SK-N-SH treated with all-trans-retinoic acid at 6 μM for 48 hours (cell line): ENCODE measurements around the gene GRIK3.

Experiments
- ATAC-seq: fragments of 200-7000 bp; cut with Tn5 transposase; 3 replicates; pipeline ENCODE4 v1.9.1; 2020; ENCODE audit warnings: mild to moderate bottlenecking, moderate library complexity
- BACH2 ChIP-seq: fragments of 250-450 bp; sonication (Bioruptor Pico); IDR thresholded peaks from 2 replicates; pipeline ENCODE4 v1.9.0; 2021; ENCODE audit warnings: mild to moderate bottlenecking, borderline replicate concordance
- CREB5 ChIP-seq: fragments of 250-450 bp; sonication (Bioruptor Pico); IDR thresholded peaks from 2 replicates; pipeline ENCODE4 v1.5.1; 2020; ENCODE audit warnings: low read depth, mild to moderate bottlenecking, moderate library complexity
- ESRRG ChIP-seq: fragments of 250-450 bp; sonication (Bioruptor Pico); IDR thresholded peaks from 2 replicates; pipeline ENCODE4 v1.6.1; 2021; ENCODE audit warnings: mild to moderate bottlenecking
- GLIS3 ChIP-seq: fragments of 250-450 bp; sonication (Bioruptor Pico); IDR thresholded peaks from 2 replicates; pipeline ENCODE4 v1.5.0; 2020; ENCODE audit warnings: mild to moderate bottlenecking, moderate library complexity
- ISL1 ChIP-seq: fragments of 250-450 bp; sonication (Bioruptor Pico); IDR thresholded peaks from 2 replicates; pipeline ENCODE4 v2.1.2; 2022; ENCODE audit warnings: mild to moderate bottlenecking, moderate library complexity
- OSR1 ChIP-seq: fragments of 250-450 bp; sonication (Bioruptor Pico); IDR thresholded peaks from 2 replicates; pipeline ENCODE4 v1.8.0; 2022; ENCODE audit warnings: moderate library complexity, mild to moderate bottlenecking, inconsistent platforms
- PPARA ChIP-seq: fragments of 250-450 bp; sonication (Bioruptor Pico); IDR thresholded peaks from 2 replicates; pipeline ENCODE4 v1.5.0; 2020; ENCODE audit warnings: mild to moderate bottlenecking, borderline replicate concordance
- RARB ChIP-seq: fragments of 250-450 bp; sonication (Bioruptor Pico); IDR thresholded peaks from 2 replicates; pipeline ENCODE4 v1.8.0; 2021; ENCODE audit warnings: mild to moderate bottlenecking, moderate library complexity
- SNAI2 ChIP-seq: fragments of 250-450 bp; sonication (Bioruptor Pico); IDR thresholded peaks from 2 replicates; pipeline ENCODE4 v1.5.0; 2020; ENCODE audit warnings: mild to moderate bottlenecking, moderate library complexity
- TOX ChIP-seq: fragments of 250-450 bp; sonication (Bioruptor Pico); IDR thresholded peaks from 2 replicates; pipeline ENCODE4 v1.8.0; 2021; ENCODE audit warnings: mild to moderate bottlenecking, moderate library complexity, borderline replicate concordance
- TSHZ2 ChIP-seq: fragments of 250-450 bp; sonication (Bioruptor Pico); IDR thresholded peaks from 2 replicates; pipeline ENCODE4 v1.5.0; 2020; ENCODE audit warnings: mild to moderate bottlenecking, moderate library complexity
- ZFP3 ChIP-seq: fragments of 250-450 bp; sonication (Bioruptor Pico); IDR thresholded peaks from 2 replicates; pipeline ENCODE4 v1.5.0; 2020; ENCODE audit warnings: mild to moderate bottlenecking, moderate library complexity
- ZFP30 ChIP-seq: fragments of 450-650 bp; formaldehyde crosslinking; IDR thresholded peaks from 2 replicates; pipeline ENCODE4 v1.5.0; 2022; ENCODE audit warnings: mild to moderate bottlenecking, moderate library complexity
- ZNF565 ChIP-seq: fragments of 450-650 bp; formaldehyde crosslinking; conservative IDR thresholded peaks from 2 replicates; pipeline ENCODE4 v1.5.0; 2020; ENCODE audit warnings: low read depth, mild to moderate bottlenecking, moderate library complexity
- ZNF70 ChIP-seq: fragments of 450-650 bp; formaldehyde crosslinking; IDR thresholded peaks from 2 replicates; pipeline ENCODE4 v1.5.0; 2020; ENCODE audit warnings: mild to moderate bottlenecking, moderate library complexity
- ZNF8 ChIP-seq: fragments of 450-650 bp; formaldehyde crosslinking; IDR thresholded peaks from 2 replicates; pipeline ENCODE4 v1.5.0; 2020; ENCODE audit warnings: mild to moderate bottlenecking, moderate library complexity
- TF ChIP-seq, protein P1 (sequence below): fragments of 250-450 bp; sonication (Bioruptor Pico); IDR thresholded peaks from 2 replicates; pipeline ENCODE4 v1.5.1; 2021; ENCODE audit warnings: mild to moderate bottlenecking, moderate library complexity
- TF ChIP-seq, protein P2 (sequence below): fragments of 250-450 bp; sonication (Bioruptor Pico); IDR thresholded peaks from 2 replicates; pipeline ENCODE4 v1.8.0; 2020; ENCODE audit warnings: mild to moderate bottlenecking, moderate library complexity, borderline replicate concordance

GRIK3 gene

GRCh38 chr1:37032660-37033354 is 1.5 kb downstream of the GRIK3 start:
- no peak; the same call in 2 of the 3 replicates for ATAC-seq
- TF ChIP-seq ZNF70 (CRISPR knock-in tag): no peak
- no peak for TF ChIP-seq GLIS3 (CRISPR knock-in tag)
- TF ChIP-seq SNAI2: no peak
- no peak for TF ChIP-seq PPARA (CRISPR knock-in tag)
- TF ChIP-seq TSHZ2 (CRISPR knock-in tag): no peak
- no peak for TF ChIP-seq ZNF565 (CRISPR knock-in tag)
- no peak for TF ChIP-seq ZFP3 (CRISPR knock-in tag)
- no peak for TF ChIP-seq OSR1 (CRISPR knock-in tag)
- TF ChIP-seq ISL1: no peak
- TF ChIP-seq ZFP30: no peak
- TF ChIP-seq, protein P1, sequence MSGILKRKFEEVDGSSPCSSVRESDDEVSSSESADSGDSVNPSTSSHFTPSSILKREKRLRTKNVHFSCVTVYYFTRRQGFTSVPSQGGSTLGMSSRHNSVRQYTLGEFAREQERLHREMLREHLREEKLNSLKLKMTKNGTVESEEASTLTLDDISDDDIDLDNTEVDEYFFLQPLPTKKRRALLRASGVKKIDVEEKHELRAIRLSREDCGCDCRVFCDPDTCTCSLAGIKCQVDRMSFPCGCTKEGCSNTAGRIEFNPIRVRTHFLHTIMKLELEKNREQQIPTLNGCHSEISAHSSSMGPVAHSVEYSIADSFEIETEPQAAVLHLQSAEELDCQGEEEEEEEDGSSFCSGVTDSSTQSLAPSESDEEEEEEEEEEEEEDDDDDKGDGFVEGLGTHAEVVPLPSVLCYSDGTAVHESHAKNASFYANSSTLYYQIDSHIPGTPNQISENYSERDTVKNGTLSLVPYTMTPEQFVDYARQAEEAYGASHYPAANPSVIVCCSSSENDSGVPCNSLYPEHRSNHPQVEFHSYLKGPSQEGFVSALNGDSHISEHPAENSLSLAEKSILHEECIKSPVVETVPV (CRISPR knock-in tag): no peak
- TF ChIP-seq TOX: no peak
- TF ChIP-seq ZNF8 (CRISPR knock-in tag): no peak
- no peak for TF ChIP-seq ESRRG (CRISPR knock-in tag)

DNA sequence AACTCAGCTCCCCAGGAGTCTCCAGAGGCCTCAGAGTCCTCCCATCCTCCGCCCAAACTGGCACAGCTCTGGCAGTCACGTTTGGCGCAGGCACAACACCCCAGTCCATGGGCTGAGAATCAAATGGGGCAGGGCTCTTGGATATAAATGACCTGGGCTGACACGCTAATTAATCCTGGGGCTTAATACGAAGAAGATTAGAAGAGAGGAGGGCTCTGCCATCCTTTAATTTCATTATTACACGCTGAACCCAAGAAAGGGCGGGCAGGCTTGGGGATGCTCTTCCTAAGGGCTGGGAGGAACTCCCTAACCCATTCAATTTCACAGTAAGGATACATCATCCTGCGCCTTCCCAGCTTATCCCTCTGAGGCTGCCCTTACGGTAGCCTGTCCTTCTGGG is 2.4 kb downstream of the GRIK3 start:
- ATAC-seq: no peak
- TF ChIP-seq ZNF565 (CRISPR knock-in tag) (no peak), TSHZ2 (CRISPR knock-in tag) (no peak), CREB5 (CRISPR knock-in tag) (no peak), GLIS3 (CRISPR knock-in tag) (no peak), ZNF70 (CRISPR knock-in tag) (no peak)
- TF ChIP-seq, protein P2, sequence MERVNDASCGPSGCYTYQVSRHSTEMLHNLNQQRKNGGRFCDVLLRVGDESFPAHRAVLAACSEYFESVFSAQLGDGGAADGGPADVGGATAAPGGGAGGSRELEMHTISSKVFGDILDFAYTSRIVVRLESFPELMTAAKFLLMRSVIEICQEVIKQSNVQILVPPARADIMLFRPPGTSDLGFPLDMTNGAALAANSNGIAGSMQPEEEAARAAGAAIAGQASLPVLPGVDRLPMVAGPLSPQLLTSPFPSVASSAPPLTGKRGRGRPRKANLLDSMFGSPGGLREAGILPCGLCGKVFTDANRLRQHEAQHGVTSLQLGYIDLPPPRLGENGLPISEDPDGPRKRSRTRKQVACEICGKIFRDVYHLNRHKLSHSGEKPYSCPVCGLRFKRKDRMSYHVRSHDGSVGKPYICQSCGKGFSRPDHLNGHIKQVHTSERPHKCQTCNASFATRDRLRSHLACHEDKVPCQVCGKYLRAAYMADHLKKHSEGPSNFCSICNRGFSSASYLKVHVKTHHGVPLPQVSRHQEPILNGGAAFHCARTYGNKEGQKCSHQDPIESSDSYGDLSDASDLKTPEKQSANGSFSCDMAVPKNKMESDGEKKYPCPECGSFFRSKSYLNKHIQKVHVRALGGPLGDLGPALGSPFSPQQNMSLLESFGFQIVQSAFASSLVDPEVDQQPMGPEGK (CRISPR knock-in tag): no peak

- ATAC-seq: no peak
- no peak for TF ChIP-seq ZFP3 (CRISPR knock-in tag)
- no peak for TF ChIP-seq ZNF8 (CRISPR knock-in tag)
- no peak for TF ChIP-seq RARB (CRISPR knock-in tag)
- TF ChIP-seq, protein P2 (CRISPR knock-in tag): no peak
- no peak for TF ChIP-seq ZNF565 (CRISPR knock-in tag)
- TF ChIP-seq BACH2 (CRISPR knock-in tag): no peak
- TF ChIP-seq, protein P1 (CRISPR knock-in tag): no peak
Measured at GRCh38 chr1:37031429-37031828, 2.9 kb downstream of the GRIK3 start.
